Astrocyte (in vitro differentiated cells and primary cell): Measurements from ENCODE around the gene CCS. TPM values are rescaled to one million over a fixed set of nuclear protein-coding genes. Genes with fewer than 3 reads are reported as not detected.

ENCODE experiments used
- DNase-seq: peaks from one replicate; pipeline ENCODE4 v3.0.0-alpha.2; 2010; ENCODE audit warnings: low read depth
- FAIRE-seq: peaks from 2 replicates; lab custom pipeline; 2011; peaks lifted over from hg19 to GRCh38; lab: Jason Lieb, UNC
- H2AFZ ChIP-seq: 2 replicates; pipeline ENCODE4 v1.6.0; 2012; ENCODE audit warnings: low read depth, low read length, inconsistent platforms
- H3K27ac ChIP-seq: 2 replicates; pipeline ENCODE4 v1.5.1; 2011; ENCODE audit warnings: low read depth, low read length, inconsistent platforms
- H3K27me3 ChIP-seq: 2 replicates; pipeline ENCODE4 v1.6.0; 2011; ENCODE audit warnings: low read length, inconsistent platforms; ENCODE audit not compliant: insufficient read depth
- H3K36me3 ChIP-seq: 2 replicates; pipeline ENCODE4 v1.5.1; 2011; ENCODE audit warnings: low read length, inconsistent platforms; ENCODE audit not compliant: insufficient read depth
- H3K4me1 ChIP-seq: 2 replicates; pipeline ENCODE4 v1.5.1; 2011; ENCODE audit warnings: low read length, inconsistent platforms; ENCODE audit not compliant: insufficient read depth
- H3K4me2 ChIP-seq: 2 replicates; pipeline ENCODE4 v1.6.0; 2012; ENCODE audit warnings: low read length, inconsistent platforms
- H3K4me3 ChIP-seq: 2 replicates; pipeline ENCODE4 v1.5.1; 2011; ENCODE audit warnings: low read depth, mild to moderate bottlenecking, low read length, inconsistent platforms; ENCODE audit not compliant: insufficient read depth
- H3K79me2 ChIP-seq: 2 replicates; pipeline ENCODE4 v1.6.0; 2012; ENCODE audit warnings: mild to moderate bottlenecking, low read length, inconsistent platforms; ENCODE audit not compliant: insufficient read depth
- H3K9ac ChIP-seq: 2 replicates; pipeline ENCODE4 v1.6.0; 2012; ENCODE audit warnings: mild to moderate bottlenecking, low read length, inconsistent platforms
- H3K9me3 ChIP-seq: 2 replicates; pipeline ENCODE4 v1.5.1; 2012; ENCODE audit warnings: low read depth, mild to moderate bottlenecking, low read length, inconsistent platforms; ENCODE audit not compliant: insufficient read depth
- H4K20me1 ChIP-seq: 2 replicates; pipeline ENCODE4 v1.6.0; 2012; ENCODE audit warnings: low read length, inconsistent platforms; ENCODE audit not compliant: insufficient read depth
- H3K27ac Mint-ChIP-seq: one replicate; pipeline ENCODE4 v1.8.0; 2021; ENCODE audit warnings: mild to moderate bottlenecking, mixed read lengths; ENCODE audit not compliant: unreplicated experiment
- H3K27me3 Mint-ChIP-seq: one replicate; pipeline ENCODE4 v1.8.0; 2021; ENCODE audit warnings: low read depth, mixed read lengths; ENCODE audit not compliant: unreplicated experiment
- H3K36me3 Mint-ChIP-seq: one replicate; pipeline ENCODE4 v1.8.0; 2021; ENCODE audit warnings: low read depth, mixed read lengths; ENCODE audit not compliant: unreplicated experiment
- H3K4me1 Mint-ChIP-seq: one replicate; pipeline ENCODE4 v1.8.0; 2021; ENCODE audit warnings: low read depth, mixed read lengths; ENCODE audit not compliant: unreplicated experiment
- H3K4me3 Mint-ChIP-seq: one replicate; pipeline ENCODE4 v1.8.0; 2021; ENCODE audit warnings: mild to moderate bottlenecking, moderate library complexity, mixed read lengths; ENCODE audit not compliant: unreplicated experiment
- H3K9me3 Mint-ChIP-seq: one replicate; pipeline ENCODE4 v1.8.0; 2021; ENCODE audit warnings: mild to moderate bottlenecking, mixed read lengths; ENCODE audit not compliant: unreplicated experiment
- CTCF ChIP-seq: IDR thresholded peaks from 2 replicates; pipeline ENCODE4 v1.5.1; 2011; ENCODE audit warnings: low read depth, mild to moderate bottlenecking, inconsistent platforms, low read length, moderate library complexity; ENCODE audit not compliant: insufficient read depth
- EZH2 ChIP-seq: IDR thresholded peaks from 2 replicates; pipeline ENCODE4 v1.6.1; 2012; ENCODE audit warnings: mild to moderate bottlenecking, low read length, inconsistent platforms; ENCODE audit not compliant: insufficient read depth
- total RNA-seq: library from RNA; stranded (reverse); gene quantifications from 2 replicates; pipeline ENCODE4 v1.2.1, GENCODE V29; 2021

Gene CCS
- total RNA-seq, 1 donor from 2014 or later, result 23.2 TPM

- Histone ChIP-seq H3K36me3 (peaks cover 25% of the 10 kb centered on the region), H4K20me1 (peaks cover 79% of the 10 kb centered on the region)
- no peak overlapping the region for H3K4me3 Mint-ChIP-seq
Measured at GRCh38 chr11:66636411-66636810, 43.4 kb downstream of the CCS start.

GRCh38 chr11:66637557-66638176 is 44.7 kb downstream of the CCS start:
- Mint-ChIP-seq H3K36me3 (peaks cover 18% of the 10 kb centered on the region), H3K27me3 (no peaks in the 10 kb centered on the region), H3K9me3 (no peaks in the 10 kb centered on the region), H3K27ac (peak overlapping the region; percentile 80), H3K4me3 (peak overlapping the region; percentile 99), H3K4me1 (peaks cover 21% of the 10 kb centered on the region)
- Histone ChIP-seq H3K27me3 (no peaks in the 10 kb centered on the region), H3K79me2 (peaks cover 95% of the 10 kb centered on the region), H3K4me2 (peak overlapping the region; percentile 84), H3K36me3 (peaks cover 25% of the 10 kb centered on the region), H3K4me3 (peak overlapping the region; percentile 43), H3K4me1 (peaks cover 37% of the 10 kb centered on the region), H3K9ac (peak overlapping the region; percentile 63), H3K27ac (peak overlapping the region; percentile 48), H4K20me1 (peaks cover 79% of the 10 kb centered on the region), H3K9me3 (no peaks in the 10 kb centered on the region), H2AFZ (peak overlapping the region; percentile 44)
- TF ChIP-seq CTCF (no peak), EZH2 (no peak)
- no peak for DNase-seq
- no peak for FAIRE-seq

More at GRCh38 chr11:66636411-66636810, 43.4 kb downstream of the CCS start:
- Histone ChIP-seq H3K9ac (no peak overlapping the region), H3K4me3 (no peak overlapping the region), H3K9me3 (no peaks in the 10 kb centered on the region), H3K4me1 (peaks cover 26% of the 10 kb centered on the region), H3K79me2 (peaks cover 95% of the 10 kb centered on the region), H2AFZ (no peak overlapping the region), H3K27ac (no peak overlapping the region), H3K4me2 (no peak overlapping the region), H3K27me3 (no peaks in the 10 kb centered on the region)
- H3K9me3 Mint-ChIP-seq, result no peaks in the 10 kb centered on the region
- peak overlapping the region; percentile 24 for H3K27ac Mint-ChIP-seq
- H3K27me3 Mint-ChIP-seq, result no peaks in the 10 kb centered on the region
- H3K4me1 Mint-ChIP-seq, result peaks cover 10% of the 10 kb centered on the region
- DNase-seq (no peak), FAIRE-seq (no peak)
- H3K36me3 Mint-ChIP-seq, result peaks cover 21% of the 10 kb centered on the region
- TF ChIP-seq EZH2 (no peak), CTCF (no peak)
